ENCODE data around the gene NFE2L2. TPM values are rescaled to one million over a fixed set of nuclear protein-coding genes. Genes with fewer than 3 reads are reported as not detected.
A peak's percentile ranks its signal among the peaks of the same experiment; 100 is the strongest.

NFE2L2 gene
- total RNA-seq, 1 experiment from 2014 or later = 80.0 TPM

DNA sequence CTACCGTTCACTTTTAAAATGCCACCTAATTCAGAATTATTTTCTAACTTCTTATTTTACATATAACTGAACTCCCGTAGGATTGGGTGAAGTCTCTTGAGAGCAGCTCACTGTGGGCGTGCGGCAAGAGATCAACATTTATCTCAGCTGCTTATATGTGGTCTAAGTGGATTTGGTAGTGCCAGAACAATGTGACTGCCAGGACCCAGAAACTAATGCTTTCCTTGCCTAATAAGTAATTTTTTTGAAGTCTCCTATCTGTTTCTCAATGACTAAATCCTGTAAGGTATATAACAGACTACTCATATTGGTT lies 11.2 kb upstream of the NFE2L2 start:
- DNase-seq (ENCODE audit: low spot score) = peak; percentile 44
- Histone ChIP-seq H3K27ac (ENCODE audit: low read depth, low read length, poor library complexity, severe bottlenecking) (no peak overlapping the region), H3K4me1 (ENCODE audit: insufficient read depth, low read length, poor library complexity, severe bottlenecking) (peaks cover 19% of the 10 kb centered on the region), H3K36me3 (ENCODE audit: insufficient read depth, low read length, poor library complexity, severe bottlenecking) (no peaks in the 10 kb centered on the region), H3K9me3 (ENCODE audit: low read depth, low read length, poor library complexity, severe bottlenecking) (no peaks in the 10 kb centered on the region), H3K27me3 (replicated peaks; ENCODE audit: insufficient read depth, low read depth, low read length, poor library complexity) (no peaks in the 10 kb centered on the region), H3K4me3 (ENCODE audit: low read depth, low read length, poor library complexity, severe bottlenecking) (no peak overlapping the region)
- POLR2A ChIA-PET (ENCODE audit: low non-redundant PET) = no interaction called here
- CTCF ChIA-PET = no interaction called here
- no TSS peak for BruUV-seq (replicated peaks)
- intact Hi-C loops (cut with micrococcal nuclease; ENCODE audit: unreplicated experiment) = no loop called here
- TF ChIP-seq EZH2 (IDR thresholded peaks at IDR 0.05; ENCODE audit: borderline replicate concordance, low read depth, low read length, poor library complexity, severe bottlenecking) = no peak
- TF ChIP-seq, protein P1, sequence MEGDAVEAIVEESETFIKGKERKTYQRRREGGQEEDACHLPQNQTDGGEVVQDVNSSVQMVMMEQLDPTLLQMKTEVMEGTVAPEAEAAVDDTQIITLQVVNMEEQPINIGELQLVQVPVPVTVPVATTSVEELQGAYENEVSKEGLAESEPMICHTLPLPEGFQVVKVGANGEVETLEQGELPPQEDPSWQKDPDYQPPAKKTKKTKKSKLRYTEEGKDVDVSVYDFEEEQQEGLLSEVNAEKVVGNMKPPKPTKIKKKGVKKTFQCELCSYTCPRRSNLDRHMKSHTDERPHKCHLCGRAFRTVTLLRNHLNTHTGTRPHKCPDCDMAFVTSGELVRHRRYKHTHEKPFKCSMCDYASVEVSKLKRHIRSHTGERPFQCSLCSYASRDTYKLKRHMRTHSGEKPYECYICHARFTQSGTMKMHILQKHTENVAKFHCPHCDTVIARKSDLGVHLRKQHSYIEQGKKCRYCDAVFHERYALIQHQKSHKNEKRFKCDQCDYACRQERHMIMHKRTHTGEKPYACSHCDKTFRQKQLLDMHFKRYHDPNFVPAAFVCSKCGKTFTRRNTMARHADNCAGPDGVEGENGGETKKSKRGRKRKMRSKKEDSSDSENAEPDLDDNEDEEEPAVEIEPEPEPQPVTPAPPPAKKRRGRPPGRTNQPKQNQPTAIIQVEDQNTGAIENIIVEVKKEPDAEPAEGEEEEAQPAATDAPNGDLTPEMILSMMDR (conservative IDR thresholded peaks at IDR 0.05; ENCODE audit: low read depth, low read length) = no peak

DNA sequence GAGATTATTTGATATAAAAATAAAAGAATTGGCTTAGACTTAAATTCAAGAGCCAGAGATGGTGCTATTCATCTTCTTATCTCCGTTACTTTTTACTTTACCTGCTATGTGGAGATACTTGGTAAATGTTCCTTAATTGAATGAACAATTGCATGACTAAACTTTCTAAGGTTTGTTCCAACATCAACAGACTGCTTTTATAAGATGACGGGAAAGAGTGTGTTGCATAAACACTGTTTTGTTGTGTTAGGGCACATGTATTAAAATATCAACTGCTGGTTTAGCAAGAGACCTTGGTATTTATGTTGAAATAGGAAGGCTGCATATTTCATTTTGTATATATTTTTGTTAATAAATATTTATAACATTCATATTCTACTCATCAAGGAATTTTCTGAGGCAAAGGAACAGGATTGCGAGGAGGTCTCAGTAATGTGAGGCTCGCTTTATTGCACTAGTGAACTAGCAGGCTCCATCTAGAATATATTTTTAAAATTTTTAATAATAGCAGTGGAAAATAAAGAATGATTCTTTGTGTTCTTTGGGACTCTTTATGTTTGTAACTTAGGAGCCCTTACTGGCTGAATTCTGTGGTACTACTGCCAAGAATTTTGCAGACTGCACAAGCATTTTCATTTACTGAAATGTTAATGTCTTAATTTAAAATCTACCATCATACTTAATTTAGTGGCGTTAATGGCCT lies 10.7 kb upstream of the NFE2L2 start:
- Histone ChIP-seq H3K4me3 (ENCODE audit: low read depth, low read length, poor library complexity, severe bottlenecking) (no peak overlapping the region), H3K4me1 (ENCODE audit: insufficient read depth, low read length, poor library complexity, severe bottlenecking) (peaks cover 19% of the 10 kb centered on the region), H3K9me3 (ENCODE audit: low read depth, low read length, poor library complexity, severe bottlenecking) (no peaks in the 10 kb centered on the region), H3K27me3 (replicated peaks; ENCODE audit: insufficient read depth, low read depth, low read length, poor library complexity) (no peaks in the 10 kb centered on the region), H3K36me3 (ENCODE audit: insufficient read depth, low read length, poor library complexity, severe bottlenecking) (no peaks in the 10 kb centered on the region), H3K27ac (ENCODE audit: low read depth, low read length, poor library complexity, severe bottlenecking) (no peak overlapping the region)
- intact Hi-C loops (cut with micrococcal nuclease; ENCODE audit: unreplicated experiment) = no loop called here
- no TSS peak for BruUV-seq (replicated peaks)
- ChIA-PET CTCF (no interaction called here), POLR2A (ENCODE audit: low non-redundant PET) (no interaction called here)
- DNase-seq (ENCODE audit: low spot score) = no peak
- no peak for TF ChIP-seq EZH2 (IDR thresholded peaks at IDR 0.05; ENCODE audit: borderline replicate concordance, low read depth, low read length, poor library complexity, severe bottlenecking)
- TF ChIP-seq, protein P1 (conservative IDR thresholded peaks at IDR 0.05; ENCODE audit: low read depth, low read length) = no peak

DNA sequence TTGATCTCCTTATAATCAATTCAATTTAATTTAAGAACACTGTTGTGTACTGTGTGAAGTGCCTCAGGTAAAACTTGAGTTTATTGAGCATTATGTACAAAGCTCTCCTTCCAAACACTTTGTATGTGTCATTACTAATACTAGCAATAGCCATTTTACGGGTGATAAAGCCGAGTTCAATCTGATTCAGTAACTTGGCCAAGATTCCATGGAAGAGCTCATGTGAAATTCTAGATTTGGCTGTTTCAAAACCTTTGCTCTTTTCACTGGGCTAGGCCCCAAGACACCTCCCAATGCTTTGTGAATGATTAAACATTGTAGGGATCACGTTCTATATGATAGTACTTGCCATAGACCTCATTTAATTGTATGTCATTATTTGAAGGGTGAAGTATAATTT lies 8.9 kb upstream of the NFE2L2 start:
- no peaks in the 10 kb centered on the region for H3K9me3 ChIP-seq (ENCODE audit: low read depth, low read length, poor library complexity, severe bottlenecking)
- H3K27me3 ChIP-seq (replicated peaks; ENCODE audit: insufficient read depth, low read depth, low read length, poor library complexity) = no peaks in the 10 kb centered on the region
- ChIA-PET CTCF (interaction anchor here (0.7 kb wide), 1 partner anchor 8 kb away, joined by 3 read pairs; no protein-coding TSS in a partner anchor), POLR2A (ENCODE audit: low non-redundant PET) (no interaction called here)
- BruUV-seq (replicated peaks) = no TSS peak
- TF ChIP-seq, protein P1 (conservative IDR thresholded peaks at IDR 0.05; ENCODE audit: low read depth, low read length) = no peak
- TF ChIP-seq EZH2 (IDR thresholded peaks at IDR 0.05; ENCODE audit: borderline replicate concordance, low read depth, low read length, poor library complexity, severe bottlenecking) = no peak
- H3K27ac ChIP-seq (ENCODE audit: low read depth, low read length, poor library complexity, severe bottlenecking) = no peak overlapping the region
- no peaks in the 10 kb centered on the region for H3K36me3 ChIP-seq (ENCODE audit: insufficient read depth, low read length, poor library complexity, severe bottlenecking)
- H3K4me1 ChIP-seq (ENCODE audit: insufficient read depth, low read length, poor library complexity, severe bottlenecking) = peaks cover 19% of the 10 kb centered on the region
- DNase-seq (ENCODE audit: low spot score) = no peak
- intact Hi-C loops (cut with micrococcal nuclease; ENCODE audit: unreplicated experiment) = no loop called here
- no peak overlapping the region for H3K4me3 ChIP-seq (ENCODE audit: low read depth, low read length, poor library complexity, severe bottlenecking)

All from A673 (cell line).